Smooth muscle cell (in vitro differentiated cells): ENCODE data around the gene CHMP6. TPM values are rescaled to one million over a fixed set of nuclear protein-coding genes. Genes with fewer than 3 reads are reported as not detected.

ENCODE experiments used
- DNase-seq: peaks from one replicate; lab custom pipeline; 2025; ENCODE audit not compliant: unreplicated experiment; lab: John Stamatoyannopoulos, UW
- H2AFZ ChIP-seq: fragments of 200-600 bp; sonication (generic); 2 replicates; pipeline ENCODE4 v1.6.0; 2016; ENCODE audit warnings: antibody characterized with exemption, low read depth, mild to moderate bottlenecking
- H3F3A ChIP-seq: fragments of 200-600 bp; sonication (generic); 2 replicates; pipeline ENCODE4 v1.6.0; 2017; ENCODE audit warnings: antibody characterized with exemption, low read depth
- H3K27ac ChIP-seq: fragments of 200-600 bp; sonication (generic); 2 replicates; pipeline ENCODE4 v1.5.1; 2016; ENCODE audit warnings: low read depth, mild to moderate bottlenecking
- H3K27me3 ChIP-seq: fragments of 200-600 bp; sonication (generic); 2 replicates; pipeline ENCODE4 v1.6.1; 2016; ENCODE audit warnings: low read depth, mild to moderate bottlenecking
- H3K36me3 ChIP-seq: fragments of 200-600 bp; sonication (generic); 2 replicates; pipeline ENCODE4 v1.5.1; 2016; ENCODE audit warnings: low read depth
- H3K4me1 ChIP-seq: fragments of 200-600 bp; sonication (generic); 2 replicates; pipeline ENCODE4 v1.5.1; 2016; ENCODE audit warnings: low read depth
- H3K4me2 ChIP-seq: fragments of 200-600 bp; sonication (generic); 2 replicates; pipeline ENCODE4 v1.6.0; 2016; ENCODE audit warnings: mild to moderate bottlenecking
- H3K4me3 ChIP-seq: fragments of 200-600 bp; sonication (generic); 2 replicates; pipeline ENCODE4 v1.5.1; 2016; ENCODE audit warnings: mild to moderate bottlenecking
- H3K79me2 ChIP-seq: fragments of 200-600 bp; sonication (generic); 2 replicates; pipeline ENCODE4 v1.6.0; 2016; ENCODE audit warnings: low read depth, mild to moderate bottlenecking
- H3K9ac ChIP-seq: fragments of 200-600 bp; sonication (generic); 2 replicates; pipeline ENCODE4 v1.6.0; 2016; ENCODE audit warnings: low read depth
- H3K9me3 ChIP-seq: fragments of 200-600 bp; sonication (generic); replicated peaks from 2 replicates; pipeline ENCODE4 v1.5.1; 2016; ENCODE audit warnings: low read depth
- H4K20me1 ChIP-seq: fragments of 200-600 bp; sonication (generic); 2 replicates; pipeline ENCODE4 v1.6.0; 2016; ENCODE audit warnings: low read depth
- CTCF ChIP-seq: fragments of 200-600 bp; sonication (generic); IDR thresholded peaks from 2 replicates; pipeline ENCODE4 v1.5.1; 2017; ENCODE audit warnings: borderline replicate concordance, mild to moderate bottlenecking, antibody characterized with exemption; ENCODE audit not compliant: insufficient read depth, poor library complexity, severe bottlenecking
- WGBS: methylation state at CpG from one replicate; pipeline ENCODE4 v1.1.7; 2016; ENCODE audit warnings: low lambda C conversion rate; 5-methylcytosine and 5-hydroxymethylcytosine counted together
- polyA plus RNA-seq: library from polyadenylated mRNA; unstranded; fragments of >200 nt; fragmentation: Nextera tagmentation; extraction: Ambion mirVana; gene quantifications from 2 replicates; pipeline ENCODE4 v1.2.1, GENCODE V29; 2016
- total RNA-seq: library from RNA; depleted of rRNA; stranded (reverse); fragments of >200 nt; gene quantifications from 2 replicates; pipeline ENCODE4 v1.2.3, GENCODE V29; 2014

CHMP6 gene
- total and polyA plus RNA-seq, 2 experiments from 2014 or later = 5.8 to 21.5 TPM

- Histone ChIP-seq H3K36me3 (peaks cover 5% of the 10 kb centered on the region), H4K20me1 (no peaks in the 10 kb centered on the region), H3K79me2 (no peaks in the 10 kb centered on the region), H3K27me3 (no peaks in the 10 kb centered on the region), H3F3A (no peaks in the 10 kb centered on the region), H3K9ac (no peak overlapping the region), H3K9me3 (no peaks in the 10 kb centered on the region), H3K27ac (no peak overlapping the region), H2AFZ (no peak overlapping the region), H3K4me2 (no peak overlapping the region), H3K4me1 (no peaks in the 10 kb centered on the region), H3K4me3 (no peak overlapping the region)
- no peak for DNase-seq
- 98% methylated on average over 17 of the region's 17 CpGs for WGBS
- TF ChIP-seq CTCF = no peak
These were observed 41.0 kb upstream of the CHMP6 start for GRCh38 chr17:80950466-80951120.

GRCh38 chr17:80951121-80952090 is 40.2 kb upstream of the CHMP6 start:
- no peaks in the 10 kb centered on the region for H3K79me2 ChIP-seq
- no peak overlapping the region for H3K27ac ChIP-seq
- H3K9ac ChIP-seq = no peak overlapping the region
- no peak overlapping the region for H2AFZ ChIP-seq
- no peaks in the 10 kb centered on the region for H3K27me3 ChIP-seq
- no peaks in the 10 kb centered on the region for H3K4me1 ChIP-seq
- 96% methylated on average over 38 of the region's 38 CpGs for WGBS
- DNase-seq = no peak
- no peak overlapping the region for H3K4me2 ChIP-seq
- peaks cover 2% of the 10 kb centered on the region for H3K36me3 ChIP-seq
- no peak for TF ChIP-seq CTCF
- H4K20me1 ChIP-seq = no peaks in the 10 kb centered on the region
- H3F3A ChIP-seq = no peaks in the 10 kb centered on the region
- H3K9me3 ChIP-seq = no peaks in the 10 kb centered on the region
- no peak overlapping the region for H3K4me3 ChIP-seq

- DNase-seq = no peak
- Histone ChIP-seq H3K9ac (no peak overlapping the region), H4K20me1 (no peaks in the 10 kb centered on the region), H3F3A (no peaks in the 10 kb centered on the region), H3K27me3 (no peaks in the 10 kb centered on the region), H3K9me3 (no peaks in the 10 kb centered on the region), H3K36me3 (no peaks in the 10 kb centered on the region), H3K4me3 (no peak overlapping the region), H3K4me1 (no peaks in the 10 kb centered on the region), H3K4me2 (no peak overlapping the region), H3K79me2 (no peaks in the 10 kb centered on the region), H3K27ac (no peak overlapping the region), H2AFZ (no peak overlapping the region)
- WGBS = 96% methylated on average over 16 of the region's 16 CpGs
- TF ChIP-seq CTCF = no peak
These were observed 39.4 kb upstream of the CHMP6 start for GRCh38 chr17:80952291-80952690.
